GM12874 (cell line): ENCODE data around the gene RNF13.

Source experiments
- CTCF ChIP-seq: IDR thresholded peaks from 2 replicates; pipeline ENCODE4 v1.5.1; 2011; ENCODE audit warnings: low read depth, mild to moderate bottlenecking, control low read depth, low read length, moderate library complexity; ENCODE audit not compliant: insufficient read depth

Gene RNF13

GRCh38 chr3:149784064-149784704, 28.8 kb upstream of the RNF13 start:
- TF ChIP-seq CTCF, result no peak

GRCh38 chr3:149790268-149790667, 22.7 kb upstream of the RNF13 start:
- TF ChIP-seq CTCF, result no peak

GRCh38 chr3:149790698-149791097, 22.3 kb upstream of the RNF13 start:
- TF ChIP-seq CTCF, result no peak

GRCh38 chr3:149792452-149793270, 20.4 kb upstream of the RNF13 start, which contains the start of gene ANKUB1:
ANKUB1 (minus strand) TSS chr3:149792554; CDS start chr3:149792366, 188 bp downstream.
- TF ChIP-seq CTCF, result no peak

GRCh38 chr3:149796026-149796425, 17.0 kb upstream of the RNF13 start:
- no peak for TF ChIP-seq CTCF

- TF ChIP-seq CTCF, result no peak
Observed at GRCh38 chr3:149800693-149801092, 12.3 kb upstream of the RNF13 start.

GRCh38 chr3:149801195-149801594, 11.8 kb upstream of the RNF13 start:
- TF ChIP-seq CTCF, result no peak
